Keratinocyte (primary cell): ENCODE data around the gene SMIM7. TPM values are rescaled to one million over a fixed set of nuclear protein-coding genes. Genes with fewer than 3 reads are reported as not detected.

Experiments
- DNase-seq: peaks from one replicate; pipeline ENCODE4 v3.0.0-alpha.2; 2011; ENCODE audit warnings: low read depth, missing footprints, low spot score
- FAIRE-seq: peaks from 2 replicates; lab custom pipeline; 2011; peaks lifted over from hg19 to GRCh38; lab: Jason Lieb, UNC
- H2AFZ ChIP-seq: 2 replicates; pipeline ENCODE4 v1.6.0; 2012; ENCODE audit warnings: low read length, control low read depth, inconsistent platforms; ENCODE audit not compliant: control insufficient read depth
- H3K27ac ChIP-seq: 2 replicates; pipeline ENCODE4 v1.5.1; 2011; ENCODE audit warnings: low read length; ENCODE audit not compliant: control insufficient read depth, insufficient read depth
- H3K27me3 ChIP-seq: 3 replicates; pipeline ENCODE4 v1.6.0; 2011; ENCODE audit warnings: low read length; ENCODE audit not compliant: control insufficient read depth, insufficient read depth; ENCODE audit errors: extremely low read depth
- H3K36me3 ChIP-seq, 2 experiments: 2 replicates in 1 of 2; 3 replicates in 1 of 2; pipeline ENCODE4 v1.5.1; 2011; ENCODE audit warnings: low read length in 2 of 2, mild to moderate bottlenecking in 1 of 2; ENCODE audit not compliant: control insufficient read depth in 2 of 2, insufficient read depth in 2 of 2; ENCODE audit errors: extremely low read depth in 1 of 2
- H3K4me1 ChIP-seq: 3 replicates; pipeline ENCODE4 v1.5.1; 2011; ENCODE audit warnings: low read length; ENCODE audit not compliant: control insufficient read depth, insufficient read depth; ENCODE audit errors: extremely low read depth
- H3K4me2 ChIP-seq: 3 replicates; pipeline ENCODE4 v1.6.0; 2011; ENCODE audit warnings: low read depth, low read length; ENCODE audit not compliant: control insufficient read depth, insufficient read depth; ENCODE audit errors: extremely low read depth
- H3K4me3 ChIP-seq, 3 experiments: fragments of 200-600 bp in 1 of 3; sonication (generic) in 1 of 3; 2 replicates in 2 of 3; 3 replicates in 1 of 3; pipeline ENCODE4 v1.5.1; 2011 to 2016; ENCODE audit warnings: low read length in 3 of 3, mild to moderate bottlenecking in 3 of 3, control low read depth in 2 of 3, inconsistent platforms in 1 of 3, low read depth in 1 of 3, mixed read lengths in 1 of 3, mixed run types in 1 of 3, moderate library complexity in 1 of 3; ENCODE audit not compliant: control insufficient read depth in 2 of 3, insufficient read depth in 2 of 3; ENCODE audit errors: extremely low read depth in 1 of 3
- H3K79me2 ChIP-seq: 2 replicates; pipeline ENCODE4 v1.6.0; 2012; ENCODE audit warnings: low read length; ENCODE audit not compliant: control insufficient read depth, insufficient read depth
- H3K9ac ChIP-seq: 3 replicates; pipeline ENCODE4 v1.6.0; 2011; ENCODE audit warnings: low read length; ENCODE audit not compliant: control insufficient read depth, insufficient read depth; ENCODE audit errors: extremely low read depth
- H3K9me1 ChIP-seq: 3 replicates; pipeline ENCODE4 v1.6.0; 2011; ENCODE audit warnings: low read length; ENCODE audit not compliant: control insufficient read depth, insufficient read depth; ENCODE audit errors: extremely low read depth
- H3K9me3 ChIP-seq: 2 replicates; pipeline ENCODE4 v1.5.1; 2012; ENCODE audit warnings: low read depth, low read length; ENCODE audit not compliant: control insufficient read depth
- H4K20me1 ChIP-seq: 3 replicates; pipeline ENCODE4 v1.6.0; 2011; ENCODE audit warnings: low read length; ENCODE audit not compliant: control insufficient read depth, insufficient read depth; ENCODE audit errors: extremely low read depth
- CTCF ChIP-seq, 3 experiments: IDR thresholded peaks in 1 of 3; conservative IDR thresholded peaks in 1 of 3; optimal IDR thresholded peaks in 1 of 3; 2 replicates in 2 of 3; 3 replicates in 1 of 3; pipeline versions ENCODE3 to v1.5.1; 2011; ENCODE audit warnings: low read length in 3 of 3, mild to moderate bottlenecking in 3 of 3, moderate library complexity in 2 of 3, control low read depth in 1 of 3, inconsistent platforms in 1 of 3; ENCODE audit not compliant: insufficient read depth in 2 of 3; ENCODE audit errors: extremely low read depth in 1 of 3
- EZH2 ChIP-seq: IDR thresholded peaks from one replicate; pipeline ENCODE4 v1.6.1; 2012; ENCODE audit warnings: inconsistent platforms, mild to moderate bottlenecking, low read length, moderate library complexity
- dilution Hi-C: fragments of 300-500 bp; cut with MboI; formaldehyde crosslinking; loops from one replicate; pipeline ENCODE4 v1.7.0; 2020; ENCODE audit warnings: low sequenced_read_pairs; ENCODE audit not compliant: extremely low pct_ligation_motif_present
- polyA plus RNA-seq, 5 experiments: library from polyadenylated mRNA; depleted of rRNA in 3 of 5; stranded (reverse) in 3 of 5; stranded (forward) in 1 of 5; unstranded in 1 of 5; fragments of >200 nt; gene quantifications; 1 replicate in 1 of 5; 2 replicates in 3 of 5; 3 replicates in 1 of 5; pipeline versions ENCODE4 v1.2.1 to v1.2.3, GENCODE V29; 2011 to 2012; ENCODE audit warnings: missing spikeins in 2 of 5, low read depth in 1 of 5, low replicate concordance in 1 of 5

SMIM7 gene
- polyA plus RNA-seq, 1 donor (not counting 4 experiments of a cell fraction or from before 2014, with no cell fraction given) = 79.1 TPM

GRCh38 chr19:16620584-16620983 lies 39.4 kb downstream of the SMIM7 start:
- Histone ChIP-seq H3K9me1 (peaks cover 11% of the 10 kb centered on the region), H3K9ac (no peak overlapping the region), H3K36me3 (peaks cover 20 to 22% of the 10 kb centered on the region in 2 experiments), H3K9me3 (no peaks in the 10 kb centered on the region), H3K79me2 (peaks cover 100% of the 10 kb centered on the region), H3K27me3 (no peaks in the 10 kb centered on the region), H3K4me3 (no peak overlapping the region), H2AFZ (no peak overlapping the region), H3K4me2 (no peak overlapping the region), H4K20me1 (peaks cover 57% of the 10 kb centered on the region), H3K27ac (no peak overlapping the region), H3K4me1 (no peaks in the 10 kb centered on the region)
- TF ChIP-seq CTCF (optimal IDR thresholded peaks at IDR 0.05 in 1 of 3, IDR thresholded peaks at IDR 0.05 in 1 of 3, conservative IDR thresholded peaks at IDR 0.05 in 1 of 3; ENCODE audit: extremely low read depth in 1 of 3, insufficient read depth in 2 of 3, low read length in 3 of 3) (no peak), EZH2 (no peak)
- DNase-seq = no peak
- dilution Hi-C loops = no loop called here
- no peak for FAIRE-seq

GRCh38 chr19:16620018-16620417 lies 39.9 kb downstream of the SMIM7 start:
- Histone ChIP-seq H3K9me1 (peaks cover 11% of the 10 kb centered on the region), H3K36me3 (peaks cover 18 to 22% of the 10 kb centered on the region in 2 experiments), H3K27me3 (no peaks in the 10 kb centered on the region), H4K20me1 (peaks cover 61% of the 10 kb centered on the region), H3K4me3 (no peak overlapping the region), H2AFZ (no peak overlapping the region), H3K4me2 (no peak overlapping the region), H3K9me3 (no peaks in the 10 kb centered on the region), H3K79me2 (peaks cover 98% of the 10 kb centered on the region), H3K27ac (no peak overlapping the region), H3K9ac (no peak overlapping the region), H3K4me1 (peaks cover 3% of the 10 kb centered on the region)
- FAIRE-seq (no peak), DNase-seq (no peak)
- TF ChIP-seq CTCF (optimal IDR thresholded peaks at IDR 0.05 in 1 of 3, IDR thresholded peaks at IDR 0.05 in 1 of 3, conservative IDR thresholded peaks at IDR 0.05 in 1 of 3; ENCODE audit: extremely low read depth in 1 of 3, insufficient read depth in 2 of 3, low read length in 3 of 3) (no peak), EZH2 (no peak)
- dilution Hi-C loops = no loop called here
